Vagina (tissue), 2 donors: Measurements from ENCODE around the gene FAM131C.

ENCODE experiments used
- POLR2A ChIP-seq, 2 donors: fragments of 450-650 bp; IDR thresholded peaks; one replicate each; pipeline ENCODE4 v1.6.1; 2017; ENCODE audit warnings: antibody characterized with exemption in 2 of 2, mild to moderate bottlenecking in 2 of 2, moderate library complexity in 2 of 2
- POLR2AphosphoS5 ChIP-seq, 2 donors: sonication (generic); formaldehyde crosslinking; IDR thresholded peaks; one replicate each; pipeline ENCODE4 v1.9.0; 2017; ENCODE audit warnings: antibody characterized with exemption in 2 of 2, mild to moderate bottlenecking in 2 of 2, low read depth in 1 of 2; ENCODE audit not compliant: insufficient read depth in 1 of 2
- TF ChIP-seq, protein P1 (sequence below), 3 experiments: fragments of 450-650 bp in 2 of 3; fragments of 200-600 bp in 1 of 3; sonication (generic) in 1 of 3; IDR thresholded peaks; one replicate each; pipeline ENCODE4 v1.5.1; 2017 to 2019; ENCODE audit warnings: antibody characterized with exemption in 3 of 3, mild to moderate bottlenecking in 2 of 3, moderate library complexity in 2 of 3

DNA sequence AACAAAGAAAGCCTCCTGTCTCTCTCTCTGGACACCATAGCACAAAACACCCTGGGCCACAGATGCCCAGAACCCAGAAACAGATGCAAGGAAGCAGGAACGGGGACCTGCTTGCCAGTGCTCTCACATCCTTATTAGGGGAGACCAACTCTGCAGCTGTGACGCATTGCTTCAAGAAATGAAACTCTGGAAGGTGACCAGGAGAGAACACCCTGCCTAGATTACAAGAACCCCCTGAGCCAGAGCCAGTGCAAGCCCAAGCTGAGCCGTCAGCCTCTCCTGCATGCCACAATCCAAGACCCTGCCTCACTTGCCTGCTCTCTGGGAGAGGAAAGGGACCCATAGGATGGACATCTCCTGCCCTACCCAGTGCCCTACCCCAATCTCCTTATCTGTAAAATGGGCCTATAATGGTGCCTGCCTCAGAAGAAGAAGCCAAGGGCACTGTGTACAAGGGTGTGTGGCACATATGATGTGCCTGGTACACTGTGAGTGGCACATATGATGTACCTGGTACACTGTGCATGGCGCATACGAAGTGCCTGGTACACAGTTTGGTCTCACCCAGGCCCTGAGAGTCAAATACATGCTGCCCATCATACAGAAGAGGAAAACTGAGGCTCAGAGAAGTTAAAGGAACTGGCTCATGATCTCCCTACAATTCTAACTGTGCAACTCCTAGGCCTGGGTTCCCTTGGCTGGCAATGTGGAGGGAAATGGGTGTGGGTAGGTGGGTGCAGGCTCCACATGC lies 16.8 kb upstream of the FAM131C start:
- TF ChIP-seq, protein P1, sequence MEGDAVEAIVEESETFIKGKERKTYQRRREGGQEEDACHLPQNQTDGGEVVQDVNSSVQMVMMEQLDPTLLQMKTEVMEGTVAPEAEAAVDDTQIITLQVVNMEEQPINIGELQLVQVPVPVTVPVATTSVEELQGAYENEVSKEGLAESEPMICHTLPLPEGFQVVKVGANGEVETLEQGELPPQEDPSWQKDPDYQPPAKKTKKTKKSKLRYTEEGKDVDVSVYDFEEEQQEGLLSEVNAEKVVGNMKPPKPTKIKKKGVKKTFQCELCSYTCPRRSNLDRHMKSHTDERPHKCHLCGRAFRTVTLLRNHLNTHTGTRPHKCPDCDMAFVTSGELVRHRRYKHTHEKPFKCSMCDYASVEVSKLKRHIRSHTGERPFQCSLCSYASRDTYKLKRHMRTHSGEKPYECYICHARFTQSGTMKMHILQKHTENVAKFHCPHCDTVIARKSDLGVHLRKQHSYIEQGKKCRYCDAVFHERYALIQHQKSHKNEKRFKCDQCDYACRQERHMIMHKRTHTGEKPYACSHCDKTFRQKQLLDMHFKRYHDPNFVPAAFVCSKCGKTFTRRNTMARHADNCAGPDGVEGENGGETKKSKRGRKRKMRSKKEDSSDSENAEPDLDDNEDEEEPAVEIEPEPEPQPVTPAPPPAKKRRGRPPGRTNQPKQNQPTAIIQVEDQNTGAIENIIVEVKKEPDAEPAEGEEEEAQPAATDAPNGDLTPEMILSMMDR (IDR thresholded peaks at IDR 0.05) = no peak
- no peak for TF ChIP-seq POLR2A (IDR thresholded peaks at IDR 0.05)
- TF ChIP-seq POLR2AphosphoS5 (IDR thresholded peaks at IDR 0.05; ENCODE audit: insufficient read depth in 1 of 2, low read depth in 1 of 2) = no peak
